GM12878 (cell line): ENCODE measurements around the gene HNRNPU.

ENCODE experiments used
- ASH2L ChIP-seq: fragments of 300-600, 200-600 bp; sonication (generic); IDR thresholded peaks from 2 replicates; pipeline ENCODE4 v1.6.1; 2017; ENCODE audit warnings: low read depth, mild to moderate bottlenecking, borderline replicate concordance
- BHLHE40 ChIP-seq, 2 experiments: fragments of 450-650 bp in 1 of 2; IDR thresholded peaks; 2 replicates each; pipeline ENCODE4 v1.6.1; 2011 to 2017; ENCODE audit warnings: low read depth in 2 of 2, borderline replicate concordance in 1 of 2, improper control_type of control experiment in 1 of 2, low read length in 1 of 2, mild to moderate bottlenecking in 1 of 2
- CHD2 ChIP-seq: IDR thresholded peaks from 2 replicates; pipeline ENCODE4 v1.6.1; 2011; ENCODE audit warnings: low read depth, low read length, improper control_type of control experiment, borderline replicate concordance
- CTCF ChIP-seq, 3 experiments: IDR thresholded peaks in 2 of 3; conservative IDR thresholded peaks in 1 of 3; 2 replicates each; pipeline ENCODE4 v1.5.1; 2011; ENCODE audit warnings: low read depth in 3 of 3, low read length in 3 of 3, mild to moderate bottlenecking in 3 of 3, control low read depth in 2 of 3, moderate library complexity in 2 of 3, inconsistent platforms in 1 of 3, mixed read lengths in 1 of 3; ENCODE audit not compliant: control insufficient read depth in 2 of 3, insufficient read depth in 1 of 3; ENCODE audit errors: extremely low read depth in 1 of 3
- DPF2 ChIP-seq: fragments of 450-650 bp; IDR thresholded peaks from 2 replicates; pipeline ENCODE4 v1.6.1; 2017; ENCODE audit warnings: mild to moderate bottlenecking
- MXI1 ChIP-seq: fragments of 150-350 bp; IDR thresholded peaks from 2 replicates; pipeline ENCODE4 v1.6.1; 2011; ENCODE audit warnings: low read depth, mild to moderate bottlenecking, inconsistent platforms, low read length, improper control_type of control experiment
- NBN ChIP-seq: fragments of 450-650 bp; IDR thresholded peaks from 2 replicates; pipeline ENCODE4 v1.6.1; 2016
- NFYB ChIP-seq: IDR thresholded peaks from 2 replicates; pipeline ENCODE4 v1.6.1; 2011; ENCODE audit warnings: low read depth, mild to moderate bottlenecking, low read length, improper control_type of control experiment, moderate library complexity; ENCODE audit not compliant: insufficient read depth
- POLR2AphosphoS5 ChIP-seq: IDR thresholded peaks from 2 replicates; pipeline ENCODE4 v1.6.1; 2011; ENCODE audit warnings: mild to moderate bottlenecking, low read length, inconsistent platforms
- SP1 ChIP-seq: IDR thresholded peaks from one replicate; pipeline ENCODE4 v1.6.1; 2011; ENCODE audit warnings: low read depth, low read length
- ZBTB33 ChIP-seq: fragments of 450-650 bp; IDR thresholded peaks from 2 replicates; pipeline ENCODE4 v1.6.1; 2017; ENCODE audit warnings: mild to moderate bottlenecking

GRCh38 chr1:244836135-244836521, 28.2 kb downstream of the HNRNPU start:
- TF ChIP-seq CHD2 (no peak), ASH2L (no peak), CTCF (IDR thresholded peaks at IDR 0.05 in 2 of 3, conservative IDR thresholded peaks at IDR 0.05 in 1 of 3; ENCODE audit: control insufficient read depth in 2 of 3, extremely low read depth in 1 of 3, insufficient read depth in 1 of 3, low read depth in 3 of 3, low read length in 3 of 3) (no peak), NBN (no peak), POLR2AphosphoS5 (no peak), MXI1 (no peak), NFYB (no peak), BHLHE40 (IDR thresholded peaks at IDR 0.05; ENCODE audit: borderline replicate concordance in 1 of 2, low read depth in 2 of 2, low read length in 1 of 2) (no peak), ZBTB33 (no peak), DPF2 (no peak), SP1 (no peak)
